Activated B cell treated with CpG ODN at 0.5 μM for 24 hours (primary cell): ENCODE data around the gene WNT5A. TPM values are rescaled to one million over a fixed set of nuclear protein-coding genes. Genes with fewer than 3 reads are reported as not detected.

Source experiments
- ATAC-seq: fragments of 200-7000 bp; cut with Tn5 transposase; one replicate; pipeline ENCODE4 v1.10.0; 2021; ENCODE audit warnings: low read depth, mild to moderate bottlenecking, moderate library complexity
- CTCF ChIA-PET: fragments of 350-600 bp; sonication (Branson Sonifier 250); formaldehyde crosslinking; loops from one replicate; lab custom pipeline; 2021; ENCODE audit warnings: antibody characterized with exemption; lab: Charles Lee
- POLR2A ChIA-PET: fragments of 350-600 bp; sonication (Branson Sonifier 250); formaldehyde crosslinking; loops from one replicate; lab custom pipeline; 2021; ENCODE audit warnings: antibody characterized with exemption; lab: Charles Lee
- DNase-seq: peaks from one replicate; pipeline ENCODE4 v3.0.0; 2022
- H3K27ac Mint-ChIP-seq: one replicate; pipeline ENCODE4 v1.8.0; 2020; ENCODE audit warnings: mixed read lengths
- H3K27me3 Mint-ChIP-seq: one replicate; pipeline ENCODE4 v1.8.0; 2021; ENCODE audit warnings: mixed read lengths
- H3K36me3 Mint-ChIP-seq: one replicate; pipeline ENCODE4 v1.8.0; 2021; ENCODE audit warnings: low read depth, mixed read lengths
- H3K4me1 Mint-ChIP-seq: one replicate; pipeline ENCODE4 v1.8.0; 2021; ENCODE audit warnings: mixed read lengths
- H3K4me3 Mint-ChIP-seq: one replicate; pipeline ENCODE4 v1.8.0; 2020; ENCODE audit warnings: mild to moderate bottlenecking, mixed read lengths
- H3K9me3 Mint-ChIP-seq: one replicate; pipeline ENCODE4 v1.8.0; 2020; ENCODE audit warnings: mixed read lengths
- CTCF ChIP-seq: fragments of 200-600 bp; IDR thresholded peaks from one replicate; pipeline ENCODE4 v1.8.0; 2022; ENCODE audit warnings: antibody characterized with exemption, mild to moderate bottlenecking
- intact Hi-C: fragments of 100-400 bp; cut with micrococcal nuclease; formaldehyde crosslinking; loops from one replicate; pipeline ENCODE4 v1.15.1; 2024
- total RNA-seq: library from RNA; stranded (reverse); gene quantifications from 2 replicates; pipeline ENCODE4 v1.2.3, GENCODE V29; 2022

WNT5A gene
- total RNA-seq, 1 donor from 2014 or later, result not detected

- ATAC-seq (no peak), DNase-seq (no peak)
- CTCF ChIA-PET, result no interaction called here
- H3K4me3 Mint-ChIP-seq, result no peak overlapping the region
- POLR2A ChIA-PET, result no interaction called here
- no peak for TF ChIP-seq CTCF
- no peaks in the 10 kb centered on the region for H3K9me3 Mint-ChIP-seq
- intact Hi-C loops, result no loop called here
- H3K27ac Mint-ChIP-seq, result no peak overlapping the region
- H3K4me1 Mint-ChIP-seq, result peaks cover 9% of the 10 kb centered on the region
- no peaks in the 10 kb centered on the region for H3K36me3 Mint-ChIP-seq
- H3K27me3 Mint-ChIP-seq, result peaks cover 56% of the 10 kb centered on the region
These were observed 6.0 kb downstream of the WNT5A start for GRCh38 chr3:55480911-55481743.

GRCh38 chr3:55477306-55478303, 9.5 kb downstream of the WNT5A start:
- ATAC-seq, result no peak
- DNase-seq, result no peak
- H3K27ac Mint-ChIP-seq, result no peak overlapping the region
- H3K9me3 Mint-ChIP-seq, result no peaks in the 10 kb centered on the region
- no peak for TF ChIP-seq CTCF
- no peak overlapping the region for H3K4me3 Mint-ChIP-seq
- no peaks in the 10 kb centered on the region for H3K36me3 Mint-ChIP-seq
- intact Hi-C loops, result no loop called here
- ChIA-PET POLR2A (no interaction called here), CTCF (no interaction called here)
- peaks cover 40% of the 10 kb centered on the region for H3K27me3 Mint-ChIP-seq
- H3K4me1 Mint-ChIP-seq, result no peaks in the 10 kb centered on the region

GRCh38 chr3:55476515-55476914, 10.6 kb downstream of the WNT5A start:
- no peak for TF ChIP-seq CTCF
- H3K27me3 Mint-ChIP-seq, result peaks cover 37% of the 10 kb centered on the region
- no peak for DNase-seq
- ATAC-seq, result no peak
- no peak overlapping the region for H3K4me3 Mint-ChIP-seq
- CTCF ChIA-PET, result no interaction called here
- no peaks in the 10 kb centered on the region for H3K9me3 Mint-ChIP-seq
- POLR2A ChIA-PET, result no interaction called here
- no peaks in the 10 kb centered on the region for H3K36me3 Mint-ChIP-seq
- no peaks in the 10 kb centered on the region for H3K4me1 Mint-ChIP-seq
- no peak overlapping the region for H3K27ac Mint-ChIP-seq
- intact Hi-C loops, result no loop called here

GRCh38 chr3:55474213-55474632, 12.9 kb downstream of the WNT5A start:
- CTCF ChIA-PET, result no interaction called here
- peaks cover 18% of the 10 kb centered on the region for H3K27me3 Mint-ChIP-seq
- POLR2A ChIA-PET, result no interaction called here
- no peaks in the 10 kb centered on the region for H3K9me3 Mint-ChIP-seq
- DNase-seq (no peak), ATAC-seq (no peak)
- no peak overlapping the region for H3K4me3 Mint-ChIP-seq
- H3K4me1 Mint-ChIP-seq, result no peaks in the 10 kb centered on the region
- no peak overlapping the region for H3K27ac Mint-ChIP-seq
- intact Hi-C loops, result no loop called here
- TF ChIP-seq CTCF, result no peak
- H3K36me3 Mint-ChIP-seq, result no peaks in the 10 kb centered on the region

GRCh38 chr3:55473788-55474187, 13.3 kb downstream of the WNT5A start:
- ChIA-PET POLR2A (no interaction called here), CTCF (no interaction called here)
- DNase-seq (no peak), ATAC-seq (no peak)
- Mint-ChIP-seq H3K4me1 (no peaks in the 10 kb centered on the region), H3K4me3 (no peak overlapping the region), H3K36me3 (no peaks in the 10 kb centered on the region), H3K9me3 (no peaks in the 10 kb centered on the region), H3K27me3 (peaks cover 17% of the 10 kb centered on the region), H3K27ac (no peak overlapping the region)
- intact Hi-C loops, result no loop called here
- TF ChIP-seq CTCF, result no peak
